GM12873 (cell line): Measurements from ENCODE around the gene SLC8A1.

Experiments used
- CTCF ChIP-seq: IDR thresholded peaks from 2 replicates; pipeline ENCODE4 v1.5.1; 2012; ENCODE audit warnings: low read depth, mild to moderate bottlenecking, moderate library complexity, low read length, control low read depth; ENCODE audit not compliant: insufficient read depth; ENCODE audit errors: missing control alignments

Gene SLC8A1

GRCh38 chr2:40105593-40105992, 346.3 kb downstream of the SLC8A1 start:
- TF ChIP-seq CTCF, result no peak

- no peak for TF ChIP-seq CTCF
These were observed 348.3 kb downstream of the SLC8A1 start for GRCh38 chr2:40103590-40103989.

- no peak for TF ChIP-seq CTCF
These were observed 348.7 kb downstream of the SLC8A1 start for GRCh38 chr2:40103163-40103562.

- TF ChIP-seq CTCF, result no peak
These were observed 349.4 kb downstream of the SLC8A1 start for GRCh38 chr2:40102447-40102846.

- TF ChIP-seq CTCF, result no peak
These were observed 350.7 kb downstream of the SLC8A1 start for GRCh38 chr2:40101131-40101575.

- TF ChIP-seq CTCF, result no peak
These were observed 351.2 kb downstream of the SLC8A1 start for GRCh38 chr2:40100676-40101075.

GRCh38 chr2:40098786-40099470, 353.0 kb downstream of the SLC8A1 start:
- no peak for TF ChIP-seq CTCF
